Neuronal stem cell (in vitro differentiated cells): ENCODE data around the gene ARF3.

Experiments
- DNase-seq: peaks from one replicate; pipeline ENCODE4 v3.0.0-alpha.2; 2013; ENCODE audit warnings: low spot score
- H2AFZ ChIP-seq: one replicate; pipeline ENCODE4 v1.6.1; 2013; ENCODE audit warnings: mild to moderate bottlenecking, low read length, inconsistent platforms
- H2AK5ac ChIP-seq: 2 replicates; pipeline ENCODE4 v1.6.1; 2013; ENCODE audit warnings: low read depth, mild to moderate bottlenecking, inconsistent platforms, low read length, moderate library complexity, mixed read lengths
- H2BK120ac ChIP-seq: 2 replicates; pipeline ENCODE4 v1.6.1; 2013; ENCODE audit warnings: low read depth, mild to moderate bottlenecking, inconsistent platforms, low read length, moderate library complexity, mixed read lengths
- H2BK12ac ChIP-seq: one replicate; pipeline ENCODE4 v1.6.1; 2013; ENCODE audit warnings: low read length, inconsistent platforms
- H2BK15ac ChIP-seq: 2 replicates; pipeline ENCODE4 v1.6.1; 2013; ENCODE audit warnings: mild to moderate bottlenecking, low read length, inconsistent platforms, mixed read lengths
- H2BK5ac ChIP-seq: one replicate; pipeline ENCODE4 v1.6.1; 2013; ENCODE audit warnings: inconsistent platforms, mild to moderate bottlenecking, low read length, moderate library complexity
- H3K14ac ChIP-seq: one replicate; pipeline ENCODE4 v1.6.1; 2013; ENCODE audit warnings: low read length, inconsistent platforms
- H3K18ac ChIP-seq: 2 replicates; pipeline ENCODE4 v1.6.1; 2013; ENCODE audit warnings: low read length, inconsistent platforms
- H3K23ac ChIP-seq: 2 replicates; pipeline ENCODE4 v1.6.1; 2013; ENCODE audit warnings: low read depth, mild to moderate bottlenecking, mixed read lengths, low read length, inconsistent platforms; ENCODE audit not compliant: poor library complexity
- H3K27ac ChIP-seq: replicated peaks from 3 replicates; pipeline ENCODE4 v1.5.1; 2013; ENCODE audit warnings: low read length, inconsistent platforms
- H3K27me3 ChIP-seq, 3 experiments: 2 replicates each; pipeline ENCODE4 v1.6.1; 2013; ENCODE audit warnings: low read length in 3 of 3, mild to moderate bottlenecking in 2 of 3, inconsistent platforms in 1 of 3, low read depth in 1 of 3, mixed read lengths in 1 of 3, moderate library complexity in 1 of 3; ENCODE audit not compliant: control insufficient read depth in 3 of 3, insufficient read depth in 3 of 3
- H3K36me3 ChIP-seq, 2 donors: replicated peaks in 1 of 2; 2 replicates each; pipeline ENCODE4 v1.6.1; 2013; ENCODE audit warnings: low read length in 2 of 2; ENCODE audit not compliant: control insufficient read depth in 2 of 2, insufficient read depth in 2 of 2
- H3K4ac ChIP-seq: 2 replicates; pipeline ENCODE4 v1.6.1; 2013; ENCODE audit warnings: inconsistent platforms, mild to moderate bottlenecking, low read length, moderate library complexity
- H3K4me1 ChIP-seq, 2 donors: 1 replicate in 1 of 2; 2 replicates in 1 of 2; pipeline ENCODE4 v1.6.1; 2013; ENCODE audit warnings: low read length in 2 of 2, low read depth in 1 of 2; ENCODE audit not compliant: control insufficient read depth in 2 of 2, insufficient read depth in 1 of 2
- H3K4me2 ChIP-seq: one replicate; pipeline ENCODE4 v1.6.1; 2013; ENCODE audit warnings: mild to moderate bottlenecking, low read length, inconsistent platforms; ENCODE audit not compliant: insufficient read depth, poor library complexity, severe bottlenecking
- H3K4me3 ChIP-seq, 2 donors: 2 replicates each; pipeline ENCODE4 v1.5.1; 2013; ENCODE audit warnings: low read length in 2 of 2, mild to moderate bottlenecking in 2 of 2, inconsistent platforms in 1 of 2, moderate library complexity in 1 of 2
- H3K79me1 ChIP-seq: one replicate; pipeline ENCODE4 v1.6.1; 2013; ENCODE audit warnings: low read depth, mild to moderate bottlenecking, inconsistent platforms, low read length, moderate library complexity
- H3K9ac ChIP-seq: one replicate; pipeline ENCODE4 v1.6.1; 2013; ENCODE audit warnings: mild to moderate bottlenecking, low read depth, low read length, inconsistent platforms; ENCODE audit not compliant: poor library complexity
- H3K9me3 ChIP-seq, 2 donors: replicated peaks in 1 of 2; 2 replicates each; pipeline versions ENCODE3 to v1.6.1; 2013; ENCODE audit warnings: low read length in 2 of 2, mild to moderate bottlenecking in 2 of 2, inconsistent platforms in 1 of 2, low read depth in 1 of 2, mixed read lengths in 1 of 2, moderate library complexity in 1 of 2; ENCODE audit not compliant: control insufficient read depth in 2 of 2, insufficient read depth in 1 of 2
- H4K8ac ChIP-seq: one replicate; pipeline ENCODE4 v1.6.1; 2013; ENCODE audit warnings: low read depth, mild to moderate bottlenecking, inconsistent platforms, low read length, moderate library complexity
- H4K91ac ChIP-seq: one replicate; pipeline ENCODE4 v1.6.1; 2013; ENCODE audit warnings: low read length, low read depth, mild to moderate bottlenecking, inconsistent platforms; ENCODE audit not compliant: poor library complexity
- WGBS, 2 donors: extraction: QIAGEN DNeasy Blood & Tissue Kit; methylation state at CpG; one replicate each; pipeline ENCODE4 v1.1.7; 2013; ENCODE audit warnings: missing lambda C conversion rate in 2 of 2, mixed read lengths in 1 of 2; ENCODE audit not compliant: insufficient read length in 2 of 2, insufficient replicate concordance in 1 of 2; ENCODE audit errors: extremely low coverage in 2 of 2; 5-methylcytosine and 5-hydroxymethylcytosine counted together

The ARF3 gene

GRCh38 chr12:48995086-48995879, 38.0 kb upstream of the ARF3 start:
- WGBS, 2 donors = no CpG with 5 or more reads among the region's 32 CpGs
- Histone ChIP-seq H2BK12ac (no peak overlapping the region), H3K79me1 (no peaks in the 10 kb centered on the region), H2BK120ac (no peak overlapping the region), H3K23ac (peak overlapping the region; percentile 5), H3K4me3 (no peak overlapping the region), H2BK15ac (no peak overlapping the region), H3K18ac (no peak overlapping the region), H3K14ac (no peak overlapping the region), H3K27ac (no peak overlapping the region), H4K91ac (no peak overlapping the region), H2AK5ac (no peak overlapping the region), H4K8ac (no peak overlapping the region), H3K9ac (no peak overlapping the region), H3K9me3 (no peaks in the 10 kb centered on the region), H3K4me2 (no peak overlapping the region), H3K36me3 (no peaks in the 10 kb centered on the region), H2BK5ac (no peak overlapping the region), H3K4me1 (peaks cover 12 to 22% of the 10 kb centered on the region in 2 donors), H2AFZ (peak overlapping the region; percentile 72), H3K27me3 (peaks cover 53 to 87% (median 59%) of the 10 kb centered on the region in 3 experiments), H3K4ac (no peak overlapping the region)
- peak; percentile 74 for DNase-seq

GRCh38 chr12:48994224-48995085, 37.2 kb upstream of the ARF3 start:
- H3K9me3 ChIP-seq = no peaks in the 10 kb centered on the region
- H3K4me1 ChIP-seq = peaks cover 4 to 14% of the 10 kb centered on the region in 2 donors
- H3K27me3 ChIP-seq = peaks cover 50 to 87% (median 59%) of the 10 kb centered on the region in 3 experiments
- H3K14ac ChIP-seq = no peak overlapping the region
- H2AK5ac ChIP-seq = no peak overlapping the region
- H3K27ac ChIP-seq = no peak overlapping the region
- no peak overlapping the region for H3K4me3 ChIP-seq
- no peak overlapping the region for H2BK15ac ChIP-seq
- H2BK120ac ChIP-seq = no peak overlapping the region
- WGBS, 2 donors = no CpG with 5 or more reads among the region's 32 CpGs
- H4K8ac ChIP-seq = no peak overlapping the region
- no peak overlapping the region for H2BK5ac ChIP-seq
- H3K9ac ChIP-seq = no peak overlapping the region
- H2BK12ac ChIP-seq = no peak overlapping the region
- H3K23ac ChIP-seq = no peak overlapping the region
- H3K36me3 ChIP-seq = no peaks in the 10 kb centered on the region
- no peak overlapping the region for H3K4me2 ChIP-seq
- no peak for DNase-seq
- H3K4ac ChIP-seq = no peak overlapping the region
- H2AFZ ChIP-seq = no peak overlapping the region
- no peak overlapping the region for H3K18ac ChIP-seq
- no peak overlapping the region for H4K91ac ChIP-seq
- H3K79me1 ChIP-seq = no peaks in the 10 kb centered on the region

- Histone ChIP-seq H3K27me3 (peaks cover 49 to 87% (median 63%) of the 10 kb centered on the region in 3 experiments), H3K9me3 (no peaks in the 10 kb centered on the region), H2BK12ac (no peak overlapping the region), H3K9ac (no peak overlapping the region), H2AFZ (no peak overlapping the region), H4K8ac (no peak overlapping the region), H2BK15ac (no peak overlapping the region), H3K4me3 (no peak overlapping the region), H2BK5ac (no peak overlapping the region), H3K14ac (no peak overlapping the region), H3K4me1 (peaks cover 2 to 12% of the 10 kb centered on the region in 2 donors), H3K4me2 (no peak overlapping the region), H2AK5ac (no peak overlapping the region), H3K27ac (no peak overlapping the region), H3K23ac (no peak overlapping the region), H3K4ac (no peak overlapping the region), H3K79me1 (no peaks in the 10 kb centered on the region), H3K36me3 (no peaks in the 10 kb centered on the region), H3K18ac (no peak overlapping the region), H4K91ac (no peak overlapping the region), H2BK120ac (no peak overlapping the region)
- no CpG with 5 or more reads among the region's 3 CpGs for WGBS, 2 donors
- no peak for DNase-seq
These were observed 36.5 kb upstream of the ARF3 start for GRCh38 chr12:48993787-48994186.
